RWPE1 (cell line): ENCODE data around the gene SETSIP.

ENCODE experiments used
- CTCF ChIA-PET: fragments of 350-600 bp; sonication (Branson Sonifier 250); formaldehyde crosslinking; extraction: SDS; loops from one replicate; lab custom pipeline; 2021; lab: Yijun Ruan, JAX
- POLR2A ChIA-PET: fragments of 400-600 bp; formaldehyde crosslinking; extraction: SDS; loops from one replicate; lab custom pipeline; 2020; ENCODE audit warnings: antibody characterized with exemption; ENCODE audit not compliant: low non-redundant PET; lab: Yijun Ruan, JAX
- DNase-seq: peaks from one replicate; pipeline ENCODE4 v3.0.0; 2012; ENCODE audit warnings: low spot score
- H3K27ac ChIP-seq: fragments of 450-650 bp; 2 replicates; pipeline ENCODE4 v1.5.1; 2017
- TF ChIP-seq, protein P1 (sequence below): fragments of 450-650 bp; conservative IDR thresholded peaks from 2 replicates; pipeline ENCODE4 v1.5.1; 2017; ENCODE audit warnings: low read depth, mild to moderate bottlenecking

Gene SETSIP

DNA sequence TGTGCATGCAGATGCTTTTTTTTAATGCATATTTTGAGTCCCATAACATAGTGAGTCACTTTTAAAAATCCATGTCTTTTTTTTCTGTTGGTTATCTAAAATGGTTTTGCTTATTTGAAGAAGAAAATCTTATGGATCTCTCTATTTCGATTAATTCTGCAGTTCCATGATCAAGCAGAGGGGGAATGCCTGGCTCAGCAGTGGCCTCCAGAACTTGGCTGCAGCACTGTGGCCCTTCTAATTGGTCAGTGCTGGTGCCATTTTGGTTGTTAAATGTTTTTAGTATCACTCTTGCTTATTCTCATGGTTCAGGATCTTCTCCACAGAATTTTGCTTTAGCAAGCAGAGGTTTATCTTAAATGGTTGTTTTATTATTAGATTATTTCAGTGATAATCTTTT is 34.2 kb downstream of the SETSIP start:
- ChIA-PET POLR2A (no interaction called here), CTCF (no interaction called here)
- TF ChIP-seq, protein P1, sequence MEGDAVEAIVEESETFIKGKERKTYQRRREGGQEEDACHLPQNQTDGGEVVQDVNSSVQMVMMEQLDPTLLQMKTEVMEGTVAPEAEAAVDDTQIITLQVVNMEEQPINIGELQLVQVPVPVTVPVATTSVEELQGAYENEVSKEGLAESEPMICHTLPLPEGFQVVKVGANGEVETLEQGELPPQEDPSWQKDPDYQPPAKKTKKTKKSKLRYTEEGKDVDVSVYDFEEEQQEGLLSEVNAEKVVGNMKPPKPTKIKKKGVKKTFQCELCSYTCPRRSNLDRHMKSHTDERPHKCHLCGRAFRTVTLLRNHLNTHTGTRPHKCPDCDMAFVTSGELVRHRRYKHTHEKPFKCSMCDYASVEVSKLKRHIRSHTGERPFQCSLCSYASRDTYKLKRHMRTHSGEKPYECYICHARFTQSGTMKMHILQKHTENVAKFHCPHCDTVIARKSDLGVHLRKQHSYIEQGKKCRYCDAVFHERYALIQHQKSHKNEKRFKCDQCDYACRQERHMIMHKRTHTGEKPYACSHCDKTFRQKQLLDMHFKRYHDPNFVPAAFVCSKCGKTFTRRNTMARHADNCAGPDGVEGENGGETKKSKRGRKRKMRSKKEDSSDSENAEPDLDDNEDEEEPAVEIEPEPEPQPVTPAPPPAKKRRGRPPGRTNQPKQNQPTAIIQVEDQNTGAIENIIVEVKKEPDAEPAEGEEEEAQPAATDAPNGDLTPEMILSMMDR = no peak
- no peak overlapping the region for H3K27ac ChIP-seq
- no peak for DNase-seq

DNA sequence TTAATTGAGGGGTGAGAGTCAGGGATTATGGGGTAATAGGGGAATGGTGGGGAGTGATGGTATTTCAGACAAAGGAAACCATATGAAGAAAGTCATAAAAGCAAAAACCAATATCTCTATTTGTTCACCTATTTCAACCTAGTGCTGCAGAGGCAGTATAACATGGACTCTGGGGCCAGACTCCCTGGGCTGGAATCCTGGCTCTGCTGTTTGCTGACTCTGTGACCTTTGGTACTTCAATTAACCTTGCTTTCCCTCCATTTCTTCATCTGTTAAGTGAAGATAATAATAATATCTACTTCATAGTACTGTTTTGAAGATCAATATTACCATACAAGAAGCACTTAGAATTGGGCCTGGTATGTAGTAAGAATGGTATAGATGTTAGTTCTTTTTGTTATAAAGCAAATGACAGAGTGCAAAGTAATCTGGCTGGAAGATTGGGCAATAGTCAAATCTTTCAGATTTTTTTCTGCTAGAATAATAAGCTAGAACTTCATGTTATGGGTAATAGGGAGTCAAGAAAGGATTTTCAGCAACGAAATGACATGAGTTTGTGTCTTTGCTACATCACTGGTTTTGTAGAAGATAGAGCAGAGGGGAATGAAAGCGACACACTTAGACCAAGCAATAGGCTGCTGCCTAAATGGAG is 36.4 kb downstream of the SETSIP start:
- TF ChIP-seq, protein P1 = no peak
- POLR2A ChIA-PET = no interaction called here
- no peak for DNase-seq
- H3K27ac ChIP-seq = no peak overlapping the region
- CTCF ChIA-PET = no interaction called here

DNA sequence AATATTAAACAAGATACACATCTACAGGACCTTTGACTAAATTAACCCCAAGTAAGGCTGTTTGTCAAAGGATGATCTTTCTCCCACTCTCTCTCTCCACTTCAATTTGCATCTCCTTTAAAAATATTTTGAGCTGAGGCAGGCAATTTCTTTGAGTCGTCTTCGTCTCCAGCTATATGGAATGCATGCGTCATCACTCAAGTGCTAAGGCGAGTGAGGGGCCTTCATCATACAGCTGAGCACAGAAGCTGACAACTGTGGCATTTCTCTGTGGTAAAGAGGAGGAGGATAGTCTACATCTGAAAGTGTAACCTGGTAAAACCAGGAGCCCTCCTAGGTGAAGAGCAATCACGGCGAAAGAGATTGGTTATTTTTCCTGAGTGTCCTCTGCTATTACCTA is 37.8 kb downstream of the SETSIP start:
- TF ChIP-seq, protein P1 = no peak
- ChIA-PET CTCF (interaction anchor here (0.6 kb wide), 1 partner anchor 187 kb away, joined by 4 read pairs; no protein-coding TSS in a partner anchor), POLR2A (no interaction called here)
- no peak for DNase-seq
- no peak overlapping the region for H3K27ac ChIP-seq

DNA sequence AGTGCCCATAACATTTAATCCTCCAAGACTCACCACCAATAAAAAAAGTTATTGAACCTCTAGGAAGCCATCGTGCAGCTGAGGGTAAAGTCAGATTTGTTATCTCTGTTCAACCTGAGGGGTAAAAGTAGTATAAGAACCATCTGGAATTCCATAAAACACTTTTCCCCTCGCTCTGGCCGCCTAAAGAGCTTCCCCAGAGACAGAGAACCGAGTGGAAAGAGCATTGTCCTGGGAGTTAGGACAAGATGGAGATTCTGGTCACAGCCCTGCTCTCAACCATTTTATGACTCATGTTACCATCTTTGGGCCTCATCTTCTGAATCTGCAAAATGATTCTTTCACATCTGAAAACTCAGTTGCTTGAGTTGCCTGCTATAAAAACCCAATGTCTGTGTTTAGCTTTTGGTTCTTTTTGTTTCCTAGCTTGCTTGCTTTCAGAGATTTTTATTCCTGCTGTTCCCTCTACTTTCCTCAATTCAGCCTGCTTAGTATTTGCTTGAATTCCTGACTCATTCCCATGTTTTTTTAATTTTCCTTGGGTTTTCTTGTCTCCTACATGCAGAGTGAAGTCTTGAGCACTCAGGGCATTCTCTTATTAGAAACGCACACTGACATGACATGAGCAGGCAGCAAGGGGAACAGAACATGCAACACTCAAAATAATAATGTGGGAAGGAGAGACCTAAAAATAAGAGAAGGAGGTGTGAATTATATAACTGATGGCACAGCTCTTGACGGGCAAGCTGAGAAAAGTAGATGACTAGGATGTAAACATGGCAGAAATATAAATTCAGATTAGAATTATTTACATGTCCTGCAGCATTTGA is 43.7 kb downstream of the SETSIP start:
- no peak for DNase-seq
- TF ChIP-seq, protein P1 = no peak
- POLR2A ChIA-PET = no interaction called here
- H3K27ac ChIP-seq = no peak overlapping the region
- CTCF ChIA-PET = interaction anchor here (0.6 to 1.3 kb wide), 2 partner anchors 41 to 530 kb away, joined by 3 read pairs; no protein-coding TSS in a partner anchor

DNA sequence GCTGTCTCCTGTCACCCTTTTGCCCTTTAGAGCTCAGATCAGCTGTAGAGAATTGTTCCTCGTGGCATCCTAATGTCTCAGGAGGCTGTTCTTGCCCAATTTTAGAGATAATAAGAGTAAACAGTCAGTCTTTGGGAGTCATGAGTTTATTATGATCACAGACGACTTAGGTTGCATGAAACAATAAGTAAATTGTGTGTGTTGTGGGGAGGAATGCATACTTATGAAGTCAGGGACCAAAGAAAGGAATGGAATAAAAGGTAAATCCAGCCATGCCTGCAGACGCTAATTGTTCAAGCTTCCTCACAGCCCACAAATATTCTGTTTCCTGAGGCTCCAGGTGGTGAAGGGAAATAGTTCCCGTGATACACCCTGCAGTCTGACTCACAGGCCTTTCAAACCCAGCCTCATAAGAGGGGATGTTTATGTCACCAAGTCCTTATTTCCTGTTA is 44.5 kb downstream of the SETSIP start:
- POLR2A ChIA-PET = no interaction called here
- DNase-seq = peak; percentile 34
- CTCF ChIA-PET = interaction anchor here (0.5 to 1.3 kb wide), 4 partner anchors 35 to 1369 kb away, joined by 3 to 5 read pairs (median 3); no protein-coding TSS in a partner anchor

More for the DNA sequence above, 44.5 kb downstream of the SETSIP start:
- TF ChIP-seq, protein P1 = no peak
- H3K27ac ChIP-seq = no peak overlapping the region
